Trophoblast cell (in vitro differentiated cells and primary cell): ENCODE results near the gene SLC6A20.

Source experiments
- DNase-seq, 2 donors: peaks; one replicate each; pipeline ENCODE4 v3.0.0-alpha.2; 2016
- H2AFZ ChIP-seq: 2 replicates; pipeline ENCODE4 v1.6.1; 2013; ENCODE audit warnings: low read length, moderate library complexity, mild to moderate bottlenecking; ENCODE audit not compliant: insufficient read depth, poor library complexity
- H2AK5ac ChIP-seq: 2 replicates; pipeline ENCODE4 v1.6.1; 2013; ENCODE audit warnings: mild to moderate bottlenecking, low read length
- H2BK120ac ChIP-seq: 2 replicates; pipeline ENCODE4 v1.6.1; 2013; ENCODE audit warnings: low read length, mild to moderate bottlenecking, moderate library complexity; ENCODE audit not compliant: insufficient read depth, poor library complexity
- H2BK12ac ChIP-seq: 2 replicates; pipeline ENCODE4 v1.6.1; 2013; ENCODE audit warnings: mild to moderate bottlenecking, low read length, moderate library complexity
- H2BK5ac ChIP-seq: 2 replicates; pipeline ENCODE4 v1.6.1; 2013; ENCODE audit warnings: low read length, low read depth, moderate library complexity, mild to moderate bottlenecking; ENCODE audit not compliant: poor library complexity
- H3K14ac ChIP-seq: 2 replicates; pipeline ENCODE4 v1.6.1; 2013; ENCODE audit warnings: mild to moderate bottlenecking, low read length
- H3K18ac ChIP-seq: 2 replicates; pipeline ENCODE4 v1.6.1; 2013; ENCODE audit warnings: mild to moderate bottlenecking, low read length
- H3K23ac ChIP-seq: 2 replicates; pipeline ENCODE4 v1.6.1; 2013; ENCODE audit warnings: low read length
- H3K27ac ChIP-seq: 2 replicates; pipeline ENCODE4 v1.5.1; 2013; ENCODE audit warnings: low read depth, mild to moderate bottlenecking, inconsistent platforms, low read length, moderate library complexity
- H3K27me3 ChIP-seq: 2 replicates; pipeline ENCODE4 v1.6.1; 2013; ENCODE audit warnings: inconsistent platforms, mild to moderate bottlenecking, low read length, moderate library complexity; ENCODE audit not compliant: insufficient read depth
- H3K36me3 ChIP-seq, 2 experiments: 1 replicate in 1 of 2; 2 replicates in 1 of 2; pipeline ENCODE4 v1.6.1; 2013; ENCODE audit warnings: low read length in 2 of 2, mild to moderate bottlenecking in 2 of 2, moderate library complexity in 1 of 2; ENCODE audit not compliant: insufficient read depth in 2 of 2, control insufficient read depth in 1 of 2
- H3K4ac ChIP-seq: 2 replicates; pipeline ENCODE4 v1.6.1; 2013; ENCODE audit warnings: low read depth, mild to moderate bottlenecking, low read length, moderate library complexity
- H3K4me1 ChIP-seq, 2 experiments: 1 replicate in 1 of 2; 2 replicates in 1 of 2; pipeline ENCODE4 v1.6.1; 2013; ENCODE audit warnings: low read length in 2 of 2, mild to moderate bottlenecking in 2 of 2, moderate library complexity in 1 of 2; ENCODE audit not compliant: insufficient read depth in 2 of 2, control insufficient read depth in 1 of 2
- H3K4me2 ChIP-seq: 2 replicates; pipeline ENCODE4 v1.6.1; 2013; ENCODE audit warnings: inconsistent platforms, mild to moderate bottlenecking, low read length, moderate library complexity
- H3K4me3 ChIP-seq: 2 replicates; pipeline ENCODE4 v1.5.1; 2013; ENCODE audit warnings: mild to moderate bottlenecking, low read depth, low read length, inconsistent platforms
- H3K79me1 ChIP-seq: one replicate; pipeline ENCODE4 v1.6.1; 2013; ENCODE audit warnings: low read length
- H3K79me2 ChIP-seq: 2 replicates; pipeline ENCODE4 v1.6.1; 2013; ENCODE audit warnings: low read length, mild to moderate bottlenecking; ENCODE audit not compliant: control insufficient read depth, insufficient read depth, poor library complexity
- H3K9ac ChIP-seq: 2 replicates; pipeline ENCODE4 v1.6.1; 2013; ENCODE audit warnings: mild to moderate bottlenecking, low read length
- H3K9me3 ChIP-seq: 2 replicates; pipeline ENCODE4 v1.6.1; 2013; ENCODE audit warnings: low read depth, mild to moderate bottlenecking, control low read depth, inconsistent platforms, low read length; ENCODE audit not compliant: insufficient read depth
- H4K12ac ChIP-seq: 2 replicates; pipeline ENCODE4 v1.6.1; 2013; ENCODE audit warnings: low read depth, mild to moderate bottlenecking, low read length, moderate library complexity
- H4K8ac ChIP-seq: 2 replicates; pipeline ENCODE4 v1.6.1; 2013; ENCODE audit warnings: low read depth, mild to moderate bottlenecking, low read length, moderate library complexity
- H4K91ac ChIP-seq: one replicate; pipeline ENCODE4 v1.6.1; 2013; ENCODE audit warnings: low read depth, mild to moderate bottlenecking, low read length, moderate library complexity
- WGBS: extraction: QIAGEN DNeasy Blood & Tissue Kit; methylation state at CpG from one replicate; pipeline ENCODE4 v1.1.7; 2013; ENCODE audit warnings: missing lambda C conversion rate; ENCODE audit not compliant: insufficient read length, insufficient coverage; ENCODE audit errors: extremely low coverage; 5-methylcytosine and 5-hydroxymethylcytosine counted together

Gene SLC6A20

GRCh38 chr3:45792516-45793172 lies 3.7 kb downstream of the SLC6A20 start:
- H3K4me2 ChIP-seq: no peak overlapping the region
- H3K79me2 ChIP-seq: no peaks in the 10 kb centered on the region
- H2AK5ac ChIP-seq: no peak overlapping the region
- no peak overlapping the region for H2BK5ac ChIP-seq
- H3K18ac ChIP-seq: no peak overlapping the region
- H3K27me3 ChIP-seq: peaks cover 26% of the 10 kb centered on the region
- no peak overlapping the region for H2AFZ ChIP-seq
- H4K91ac ChIP-seq: no peak overlapping the region
- no peak for DNase-seq
- peaks cover 5 to 7% of the 10 kb centered on the region in 2 experiments for H3K4me1 ChIP-seq
- no peak overlapping the region for H3K4ac ChIP-seq
- H3K4me3 ChIP-seq: no peak overlapping the region
- peaks cover 2% of the 10 kb centered on the region for H3K9me3 ChIP-seq
- no peak overlapping the region for H2BK120ac ChIP-seq
- no peak overlapping the region for H3K14ac ChIP-seq
- no peak overlapping the region for H3K9ac ChIP-seq
- WGBS: no CpG with 5 or more reads among the region's 7 CpGs
- no peak overlapping the region for H3K23ac ChIP-seq
- H4K12ac ChIP-seq: no peak overlapping the region
- no peak overlapping the region for H3K27ac ChIP-seq
- no peaks in the 10 kb centered on the region for H3K36me3 ChIP-seq
- H2BK12ac ChIP-seq: no peak overlapping the region
- H4K8ac ChIP-seq: no peak overlapping the region
- H3K79me1 ChIP-seq: no peaks in the 10 kb centered on the region

DNA sequence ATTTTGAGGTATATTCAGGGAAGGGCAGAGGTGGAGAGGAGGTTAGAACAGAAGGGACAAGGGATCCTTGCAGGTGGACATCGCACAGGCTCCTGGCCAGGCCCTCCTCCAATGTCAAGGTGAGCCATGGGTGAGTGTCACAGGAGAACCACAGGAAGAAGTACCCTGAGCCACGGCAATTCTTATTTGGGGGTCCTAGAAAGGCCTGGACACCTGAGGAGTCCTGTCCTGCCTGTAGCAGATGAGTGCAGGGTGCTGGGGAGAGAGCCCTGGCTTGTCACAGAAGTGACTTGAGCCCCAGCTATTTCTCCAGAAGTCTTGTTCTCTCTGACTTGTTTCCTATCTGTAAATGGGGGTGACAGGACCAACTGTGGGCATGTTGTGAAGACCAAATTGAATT lies 4.3 kb downstream of the SLC6A20 start:
- Histone ChIP-seq H3K4me2 (no peak overlapping the region), H3K4me3 (no peak overlapping the region), H4K8ac (no peak overlapping the region), H3K79me1 (no peaks in the 10 kb centered on the region), H3K9me3 (peaks cover 2% of the 10 kb centered on the region), H3K4me1 (peaks cover 5 to 7% of the 10 kb centered on the region in 2 experiments), H2BK12ac (no peak overlapping the region), H3K18ac (no peak overlapping the region), H4K91ac (no peak overlapping the region), H3K23ac (no peak overlapping the region), H2BK120ac (no peak overlapping the region), H3K9ac (no peak overlapping the region), H4K12ac (no peak overlapping the region), H3K27me3 (peaks cover 23% of the 10 kb centered on the region), H2AFZ (no peak overlapping the region), H3K4ac (no peak overlapping the region), H3K27ac (no peak overlapping the region), H3K14ac (no peak overlapping the region), H3K36me3 (no peaks in the 10 kb centered on the region), H2BK5ac (no peak overlapping the region), H2AK5ac (no peak overlapping the region), H3K79me2 (no peaks in the 10 kb centered on the region)
- DNase-seq: no peak
- no CpG with 5 or more reads among the region's 2 CpGs for WGBS

- H3K27ac ChIP-seq: no peak overlapping the region
- H3K79me2 ChIP-seq: no peaks in the 10 kb centered on the region
- no peak overlapping the region for H2BK12ac ChIP-seq
- H4K12ac ChIP-seq: no peak overlapping the region
- no peak overlapping the region for H3K9ac ChIP-seq
- no peak overlapping the region for H2AFZ ChIP-seq
- H3K4me1 ChIP-seq: no peaks in the 10 kb centered on the region
- no peaks in the 10 kb centered on the region for H3K36me3 ChIP-seq
- no peak overlapping the region for H2AK5ac ChIP-seq
- H3K4me2 ChIP-seq: no peak overlapping the region
- no peak overlapping the region for H3K14ac ChIP-seq
- no peak overlapping the region for H4K91ac ChIP-seq
- H2BK120ac ChIP-seq: no peak overlapping the region
- no peak overlapping the region for H3K18ac ChIP-seq
- no peak overlapping the region for H2BK5ac ChIP-seq
- peaks cover 1% of the 10 kb centered on the region for H3K9me3 ChIP-seq
- H3K79me1 ChIP-seq: no peaks in the 10 kb centered on the region
- DNase-seq: no peak
- no peak overlapping the region for H3K4ac ChIP-seq
- H3K4me3 ChIP-seq: no peak overlapping the region
- peaks cover 9% of the 10 kb centered on the region for H3K27me3 ChIP-seq
- WGBS: no CpG with 5 or more reads among the region's 2 CpGs
- no peak overlapping the region for H3K23ac ChIP-seq
- no peak overlapping the region for H4K8ac ChIP-seq
Measured at GRCh38 chr3:45790596-45790995, 5.7 kb downstream of the SLC6A20 start.

DNA sequence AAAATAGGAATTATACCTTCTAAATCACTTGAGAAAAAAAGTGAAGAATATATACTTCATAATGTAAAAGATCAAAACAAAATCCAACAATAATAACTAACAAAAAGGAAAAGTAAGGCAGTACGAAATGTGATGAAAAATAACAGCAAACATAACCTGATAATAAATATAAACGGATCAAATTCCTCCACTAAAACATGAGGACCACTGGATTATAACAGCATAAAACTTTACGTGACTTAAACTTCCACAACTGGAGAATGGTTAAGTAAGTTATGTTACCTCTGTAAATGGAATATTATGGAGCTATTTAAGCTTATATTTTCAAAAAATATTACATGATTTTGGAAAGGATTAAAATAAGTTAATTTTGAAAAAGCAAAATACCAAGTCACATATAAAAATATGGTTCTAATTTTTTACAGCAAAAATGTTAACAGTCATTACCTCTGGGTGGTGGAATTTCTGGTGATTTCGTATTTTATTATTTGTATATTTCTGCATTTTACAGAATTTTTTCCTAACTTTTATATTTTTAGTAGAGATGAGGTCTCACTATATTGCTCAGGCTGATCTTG lies 7.0 kb downstream of the SLC6A20 start:
- Histone ChIP-seq H2BK5ac (no peak overlapping the region), H3K4me2 (no peak overlapping the region), H3K79me2 (no peaks in the 10 kb centered on the region), H3K18ac (no peak overlapping the region), H3K4me1 (no peaks in the 10 kb centered on the region), H3K27ac (no peak overlapping the region), H4K8ac (no peak overlapping the region), H4K12ac (no peak overlapping the region), H4K91ac (no peak overlapping the region), H3K9me3 (peaks cover 1% of the 10 kb centered on the region), H3K79me1 (no peaks in the 10 kb centered on the region), H3K4me3 (no peak overlapping the region), H2BK12ac (no peak overlapping the region), H3K14ac (no peak overlapping the region), H3K27me3 (peaks cover 3% of the 10 kb centered on the region), H2AK5ac (no peak overlapping the region), H3K23ac (no peak overlapping the region), H3K9ac (no peak overlapping the region), H3K36me3 (no peaks in the 10 kb centered on the region), H3K4ac (no peak overlapping the region), H2AFZ (no peak overlapping the region), H2BK120ac (no peak overlapping the region)
- DNase-seq: no peak
- no CpG with 5 or more reads among the region's 4 CpGs for WGBS
